ENCODE data around the gene ENG.

The ENG gene

GRCh38 chr9:127794001-127794791 is 60.3 kb downstream of the ENG start:
- no peak overlapping the region for H3K4me3 ChIP-seq (ENCODE audit: control insufficient read depth, low read depth, low read length)
- TF ChIP-seq CTCF (conservative IDR thresholded peaks at IDR 0.05; ENCODE audit: control insufficient read depth, insufficient read depth, low read depth, low read length): no peak
- DNase-seq (ENCODE audit: low read depth): no peak

- H3K4me3 ChIP-seq (ENCODE audit: control insufficient read depth, low read depth, low read length): no peak overlapping the region
- no peak for TF ChIP-seq CTCF (conservative IDR thresholded peaks at IDR 0.05; ENCODE audit: control insufficient read depth, insufficient read depth, low read depth, low read length)
- DNase-seq (ENCODE audit: low read depth): peak; percentile 38
These were observed 61.3 kb downstream of the ENG start for GRCh38 chr9:127793093-127793708.

GRCh38 chr9:127792417-127793031 is 61.9 kb downstream of the ENG start:
- no peak for TF ChIP-seq CTCF (conservative IDR thresholded peaks at IDR 0.05; ENCODE audit: control insufficient read depth, insufficient read depth, low read depth, low read length)
- no peak for DNase-seq (ENCODE audit: low read depth)
- no peak overlapping the region for H3K4me3 ChIP-seq (ENCODE audit: control insufficient read depth, low read depth, low read length)

GRCh38 chr9:127791085-127791484 is 63.4 kb downstream of the ENG start:
- no peak for DNase-seq (ENCODE audit: low read depth)
- no peak overlapping the region for H3K4me3 ChIP-seq (ENCODE audit: control insufficient read depth, low read depth, low read length)
- no peak for TF ChIP-seq CTCF (conservative IDR thresholded peaks at IDR 0.05; ENCODE audit: control insufficient read depth, insufficient read depth, low read depth, low read length)

GRCh38 chr9:127790094-127790855 is 64.2 kb downstream of the ENG start:
- DNase-seq (ENCODE audit: low read depth): no peak
- no peak for TF ChIP-seq CTCF (conservative IDR thresholded peaks at IDR 0.05; ENCODE audit: control insufficient read depth, insufficient read depth, low read depth, low read length)
- H3K4me3 ChIP-seq (ENCODE audit: control insufficient read depth, low read depth, low read length): no peak overlapping the region

- no peak for TF ChIP-seq CTCF (conservative IDR thresholded peaks at IDR 0.05; ENCODE audit: control insufficient read depth, insufficient read depth, low read depth, low read length)
- no peak for DNase-seq (ENCODE audit: low read depth)
- H3K4me3 ChIP-seq (ENCODE audit: control insufficient read depth, low read depth, low read length): no peak overlapping the region
These were observed 65.3 kb downstream of the ENG start for GRCh38 chr9:127789179-127789578.

Data from fibroblast of mammary gland (primary cell).